ENCODE measurements around the gene GPAM.

The GPAM gene

DNA sequence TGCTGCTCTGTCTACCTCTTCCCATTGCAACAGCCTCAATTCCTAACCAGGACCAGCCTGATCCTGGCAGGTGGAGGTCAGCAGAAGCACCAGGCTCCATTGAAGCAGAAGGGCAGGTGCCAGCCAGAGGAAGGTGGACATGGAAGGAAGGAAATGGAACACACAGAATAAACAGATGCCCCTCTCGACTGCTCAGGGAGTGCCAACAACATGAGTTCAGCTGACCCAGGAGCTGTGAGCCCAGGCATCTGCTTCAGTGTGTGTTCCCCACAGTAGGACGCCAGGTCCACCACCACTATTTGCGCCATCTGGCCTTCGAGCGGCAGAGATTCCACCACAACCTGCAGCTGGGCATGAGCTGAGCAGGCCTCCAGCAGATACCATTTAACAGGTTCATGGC, 56.7 kb downstream of the GPAM start:
- no peak overlapping the region for H2AFZ ChIP-seq (ENCODE audit: low read length)

DNA sequence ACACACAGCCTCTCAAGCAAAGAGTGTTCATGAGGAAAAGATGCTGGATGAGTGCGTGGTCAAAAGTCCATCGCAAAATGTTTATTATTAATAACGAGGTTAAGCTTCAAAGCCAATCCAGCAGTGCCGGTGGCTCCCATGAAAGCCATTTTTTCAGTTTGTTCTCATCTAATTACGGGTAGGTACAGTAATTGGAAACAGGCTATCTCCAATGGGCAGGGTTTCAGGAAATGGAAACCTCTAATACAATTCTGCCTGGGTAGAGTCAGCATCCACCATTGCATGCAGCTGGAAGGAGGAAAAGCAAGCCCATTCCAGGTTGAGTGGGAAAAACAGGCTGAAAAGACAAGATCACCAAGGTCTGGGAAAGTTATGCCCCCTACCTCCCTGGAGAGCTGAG, 57.4 kb downstream of the GPAM start:
- Histone ChIP-seq H3K4me3 (ENCODE audit: low read length) (no peak overlapping the region), H3K4me1 (ENCODE audit: low read length) (no peaks in the 10 kb centered on the region), H3K4me2 (ENCODE audit: low read depth, low read length) (no peak overlapping the region), H3F3A (ENCODE audit: insufficient read depth, low read length) (no peaks in the 10 kb centered on the region), H3K9me2 (replicated peaks; ENCODE audit: insufficient read depth, low read length) (no peaks in the 10 kb centered on the region), H3K36me3 (replicated peaks; ENCODE audit: insufficient read depth, low read length) (no peaks in the 10 kb centered on the region), H2AFZ (ENCODE audit: low read length) (no peak overlapping the region), H3K9me3 (replicated peaks; ENCODE audit: insufficient read depth, low read length) (no peaks in the 10 kb centered on the region), H3K9ac (ENCODE audit: low read length) (no peak overlapping the region), H3K27ac (ENCODE audit: low read length) (no peak overlapping the region), H4K20me1 (ENCODE audit: insufficient read depth, low read length) (no peaks in the 10 kb centered on the region), H3K27me3 (replicated peaks; ENCODE audit: insufficient read depth, low read length) (no peaks in the 10 kb centered on the region), H3K79me2 (ENCODE audit: low read length) (no peaks in the 10 kb centered on the region)
- DNase-seq: no peak
- TF ChIP-seq EZH2 (optimal IDR thresholded peaks at IDR 0.05; ENCODE audit: low read depth, low read length): no peak
- TF ChIP-seq EZH2phosphoT487 (IDR thresholded peaks at IDR 0.05; ENCODE audit: low read length): no peak
- TF ChIP-seq, protein P1, sequence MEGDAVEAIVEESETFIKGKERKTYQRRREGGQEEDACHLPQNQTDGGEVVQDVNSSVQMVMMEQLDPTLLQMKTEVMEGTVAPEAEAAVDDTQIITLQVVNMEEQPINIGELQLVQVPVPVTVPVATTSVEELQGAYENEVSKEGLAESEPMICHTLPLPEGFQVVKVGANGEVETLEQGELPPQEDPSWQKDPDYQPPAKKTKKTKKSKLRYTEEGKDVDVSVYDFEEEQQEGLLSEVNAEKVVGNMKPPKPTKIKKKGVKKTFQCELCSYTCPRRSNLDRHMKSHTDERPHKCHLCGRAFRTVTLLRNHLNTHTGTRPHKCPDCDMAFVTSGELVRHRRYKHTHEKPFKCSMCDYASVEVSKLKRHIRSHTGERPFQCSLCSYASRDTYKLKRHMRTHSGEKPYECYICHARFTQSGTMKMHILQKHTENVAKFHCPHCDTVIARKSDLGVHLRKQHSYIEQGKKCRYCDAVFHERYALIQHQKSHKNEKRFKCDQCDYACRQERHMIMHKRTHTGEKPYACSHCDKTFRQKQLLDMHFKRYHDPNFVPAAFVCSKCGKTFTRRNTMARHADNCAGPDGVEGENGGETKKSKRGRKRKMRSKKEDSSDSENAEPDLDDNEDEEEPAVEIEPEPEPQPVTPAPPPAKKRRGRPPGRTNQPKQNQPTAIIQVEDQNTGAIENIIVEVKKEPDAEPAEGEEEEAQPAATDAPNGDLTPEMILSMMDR (IDR thresholded peaks at IDR 0.05; ENCODE audit: low read length): no peak

More for the DNA sequence above, 56.7 kb downstream of the GPAM start:
- H4K20me1 ChIP-seq (ENCODE audit: insufficient read depth, low read length): no peaks in the 10 kb centered on the region
- no peaks in the 10 kb centered on the region for H3K4me1 ChIP-seq (ENCODE audit: low read length)
- no peaks in the 10 kb centered on the region for H3F3A ChIP-seq (ENCODE audit: insufficient read depth, low read length)
- H3K36me3 ChIP-seq (replicated peaks; ENCODE audit: insufficient read depth, low read length): no peaks in the 10 kb centered on the region
- H3K27ac ChIP-seq (ENCODE audit: low read length): no peak overlapping the region
- no peak overlapping the region for H3K4me2 ChIP-seq (ENCODE audit: low read depth, low read length)
- no peak for DNase-seq
- TF ChIP-seq, protein P1 (IDR thresholded peaks at IDR 0.05; ENCODE audit: low read length): no peak
- TF ChIP-seq EZH2 (optimal IDR thresholded peaks at IDR 0.05; ENCODE audit: low read depth, low read length): no peak
- TF ChIP-seq EZH2phosphoT487 (IDR thresholded peaks at IDR 0.05; ENCODE audit: low read length): no peak
- H3K9me3 ChIP-seq (replicated peaks; ENCODE audit: insufficient read depth, low read length): no peaks in the 10 kb centered on the region
- no peaks in the 10 kb centered on the region for H3K27me3 ChIP-seq (replicated peaks; ENCODE audit: insufficient read depth, low read length)
- H3K79me2 ChIP-seq (ENCODE audit: low read length): no peaks in the 10 kb centered on the region
- no peak overlapping the region for H3K9ac ChIP-seq (ENCODE audit: low read length)
- no peaks in the 10 kb centered on the region for H3K9me2 ChIP-seq (replicated peaks; ENCODE audit: insufficient read depth, low read length)
- H3K4me3 ChIP-seq (ENCODE audit: low read length): no peak overlapping the region

DNA sequence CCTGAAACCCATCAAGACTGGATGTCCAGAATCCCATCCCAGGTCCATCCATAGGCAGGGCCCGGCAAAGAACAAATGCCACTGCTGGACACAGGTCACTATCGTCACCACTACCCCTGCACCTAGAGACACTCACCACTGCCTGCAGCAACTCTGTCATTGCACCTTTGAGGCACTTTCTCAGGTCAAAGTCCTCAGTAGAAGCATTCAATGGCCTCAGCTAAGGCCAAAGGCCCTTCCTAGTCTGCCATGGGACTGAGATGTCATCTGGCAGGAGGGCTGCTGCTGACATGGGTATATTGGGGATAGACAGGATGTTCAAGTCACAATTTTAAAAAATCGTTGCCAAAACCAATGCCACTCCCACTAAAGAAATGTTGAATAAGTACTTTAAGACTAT, 58.7 kb downstream of the GPAM start:
- H3K4me2 ChIP-seq (ENCODE audit: low read depth, low read length): no peak overlapping the region
- H3K27ac ChIP-seq (ENCODE audit: low read length): no peak overlapping the region
- H3F3A ChIP-seq (ENCODE audit: insufficient read depth, low read length): no peaks in the 10 kb centered on the region
- no peak overlapping the region for H3K9ac ChIP-seq (ENCODE audit: low read length)
- no peaks in the 10 kb centered on the region for H3K27me3 ChIP-seq (replicated peaks; ENCODE audit: insufficient read depth, low read length)
- H3K4me1 ChIP-seq (ENCODE audit: low read length): no peaks in the 10 kb centered on the region
- DNase-seq: no peak
- no peak overlapping the region for H3K4me3 ChIP-seq (ENCODE audit: low read length)
- H4K20me1 ChIP-seq (ENCODE audit: insufficient read depth, low read length): no peaks in the 10 kb centered on the region
- H3K79me2 ChIP-seq (ENCODE audit: low read length): no peaks in the 10 kb centered on the region
- no peak overlapping the region for H2AFZ ChIP-seq (ENCODE audit: low read length)
- no peaks in the 10 kb centered on the region for H3K9me3 ChIP-seq (replicated peaks; ENCODE audit: insufficient read depth, low read length)
- TF ChIP-seq, protein P1 (IDR thresholded peaks at IDR 0.05; ENCODE audit: low read length): no peak
- TF ChIP-seq EZH2phosphoT487 (IDR thresholded peaks at IDR 0.05; ENCODE audit: low read length): no peak
- H3K9me2 ChIP-seq (replicated peaks; ENCODE audit: insufficient read depth, low read length): no peaks in the 10 kb centered on the region
- no peaks in the 10 kb centered on the region for H3K36me3 ChIP-seq (replicated peaks; ENCODE audit: insufficient read depth, low read length)

Data from MM.1S (cell line).